Epidermal melanocyte (primary cell): ENCODE results near the gene PLPPR4.

ENCODE experiments used
- DNase-seq: peaks from one replicate; pipeline ENCODE4 v3.0.0; 2011; ENCODE audit warnings: low spot score; ENCODE audit not compliant: insufficient read length

The PLPPR4 gene

DNA sequence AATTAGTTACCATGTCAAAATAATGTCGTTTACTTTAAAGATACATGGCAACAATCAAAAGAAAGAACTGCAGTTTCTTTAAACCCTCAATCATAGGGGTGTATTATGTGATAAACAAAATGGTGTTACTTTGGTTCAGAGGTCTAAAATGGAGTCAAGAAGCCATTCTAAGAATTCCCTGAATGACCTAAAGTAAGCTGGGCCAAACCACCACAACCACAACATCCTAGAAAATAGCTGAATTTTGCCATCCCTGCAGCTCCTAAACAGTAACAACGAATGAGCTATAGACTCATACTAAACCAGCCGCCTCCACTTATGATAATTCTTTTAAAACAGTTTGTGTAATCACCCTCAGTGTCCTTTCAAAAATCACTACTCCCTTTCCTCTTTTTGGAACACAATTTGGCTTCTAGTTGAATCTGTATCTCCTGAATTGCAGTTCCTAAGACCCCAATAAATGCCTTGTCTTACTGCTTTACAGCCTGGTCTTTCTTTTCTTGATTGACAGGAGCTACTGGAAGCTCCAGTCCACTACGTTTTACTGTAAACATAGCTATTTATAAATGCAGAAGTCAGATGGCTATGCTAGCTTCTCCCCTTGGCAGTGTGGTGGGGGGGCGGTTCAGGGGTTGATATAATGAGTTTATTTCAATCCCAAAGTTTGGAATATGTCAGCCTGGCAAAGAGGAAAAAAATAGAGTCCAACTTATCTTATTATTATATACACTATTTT is 84.3 kb downstream of the PLPPR4 start:
- no peak for DNase-seq

DNA sequence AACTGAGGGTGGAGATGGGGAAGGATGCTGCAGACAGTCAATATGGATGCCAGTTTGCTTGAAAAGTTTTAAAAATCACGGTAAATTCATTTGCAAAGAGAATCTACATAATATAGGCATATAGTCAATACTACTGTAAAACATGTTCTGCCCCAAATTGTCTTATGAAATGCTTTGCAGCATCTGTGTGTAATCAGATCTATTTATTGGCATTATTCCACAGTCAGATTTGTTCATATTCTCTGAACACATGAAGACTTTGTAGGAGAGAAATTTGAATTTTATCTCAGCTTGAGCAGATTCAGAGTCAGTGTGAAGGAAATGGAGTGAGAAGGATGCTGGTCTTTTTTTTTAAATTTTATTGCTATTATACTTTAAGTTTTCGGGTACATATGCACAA is 88.5 kb downstream of the PLPPR4 start:
- DNase-seq: no peak

DNA sequence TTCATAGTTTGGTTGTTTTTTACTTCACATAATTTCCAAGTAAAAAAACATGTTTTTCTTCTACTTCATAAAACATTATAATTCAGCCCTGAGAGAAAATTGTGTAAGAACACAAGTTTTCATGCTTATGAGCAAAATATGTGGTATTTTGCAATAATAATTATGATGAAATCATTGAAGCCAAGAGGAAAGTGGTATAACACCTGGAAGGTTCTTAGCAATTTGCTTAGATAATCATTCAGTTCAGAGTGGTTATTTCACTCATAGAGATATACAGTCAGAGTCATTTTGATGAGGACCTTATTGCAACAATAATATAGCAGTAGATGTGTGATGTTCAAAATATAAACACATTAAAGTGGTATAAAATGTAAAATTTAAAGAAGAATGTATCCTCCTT is 94.5 kb downstream of the PLPPR4 start:
- DNase-seq: no peak
